ENCODE results near the gene CAPNS1.
"Not testable (repeated sequence)": the region's sequence is repeated elsewhere in the genome, so short reads cannot be mapped to it uniquely, and the experiment has no call there.

CAPNS1 gene

DNA sequence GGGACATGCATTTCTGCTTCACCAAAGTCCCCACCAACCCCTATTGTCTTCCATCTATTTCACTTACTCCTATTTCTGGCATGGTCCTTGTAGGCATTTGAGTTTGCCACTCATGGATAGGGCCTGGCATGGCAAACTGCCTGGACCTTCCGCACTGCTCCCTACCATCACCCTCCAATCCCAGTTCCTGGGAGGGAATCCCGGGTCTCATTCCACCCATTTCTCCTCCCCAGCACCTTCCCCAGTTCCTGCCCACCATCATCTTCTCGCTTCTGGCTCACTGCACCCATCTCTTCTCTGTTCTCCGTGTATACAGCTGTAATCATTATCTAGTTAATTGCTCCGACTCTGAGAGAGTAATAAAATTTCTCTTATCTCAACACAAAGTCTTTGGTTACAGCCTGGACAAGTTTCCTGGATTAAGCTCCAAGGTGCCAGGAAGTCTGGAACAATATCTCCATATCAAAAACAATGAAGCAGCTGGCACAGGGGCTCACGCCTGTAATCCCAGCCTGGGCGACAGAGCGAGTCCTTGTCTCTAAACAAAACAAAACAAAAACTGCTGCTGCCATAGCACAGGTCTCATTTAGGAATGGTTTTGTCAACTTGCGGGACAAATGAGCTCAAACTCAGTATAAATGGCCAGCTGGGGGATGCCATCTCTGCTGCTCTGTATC is 29.4 kb downstream of the CAPNS1 start:
- Histone ChIP-seq H2BK120ac (ENCODE audit: insufficient read depth, low read length, poor library complexity) (no peak overlapping the region), H3K23ac (ENCODE audit: low read length) (no peak overlapping the region), H3K36me3 (ENCODE audit: control insufficient read depth in 1 of 2, insufficient read depth in 2 of 2, low read length in 2 of 2) (no peaks in the 10 kb centered on the region), H3K27me3 (ENCODE audit: insufficient read depth, low read length) (no peaks in the 10 kb centered on the region), H2AFZ (ENCODE audit: insufficient read depth, low read length, poor library complexity) (no peak overlapping the region), H2BK12ac (ENCODE audit: low read length) (no peak overlapping the region), H3K4me1 (ENCODE audit: control insufficient read depth in 1 of 2, insufficient read depth in 2 of 2, low read length in 2 of 2) (no peaks in the 10 kb centered on the region), H4K91ac (ENCODE audit: low read depth, low read length) (no peak overlapping the region), H3K14ac (ENCODE audit: low read length) (no peak overlapping the region), H4K8ac (ENCODE audit: low read depth, low read length) (no peak overlapping the region), H3K79me1 (ENCODE audit: low read length) (no peaks in the 10 kb centered on the region), H3K4ac (ENCODE audit: low read depth, low read length) (no peak overlapping the region), H3K9me3 (ENCODE audit: insufficient read depth, low read depth, low read length) (no peaks in the 10 kb centered on the region), H3K27ac (ENCODE audit: low read depth, low read length) (no peak overlapping the region), H3K9ac (ENCODE audit: low read length) (no peak overlapping the region), H3K79me2 (ENCODE audit: control insufficient read depth, insufficient read depth, low read length, poor library complexity) (no peaks in the 10 kb centered on the region), H2BK5ac (ENCODE audit: low read depth, low read length, poor library complexity) (no peak overlapping the region), H3K4me2 (ENCODE audit: low read length) (no peak overlapping the region), H2AK5ac (ENCODE audit: low read length) (no peak overlapping the region), H3K18ac (ENCODE audit: low read length) (no peak overlapping the region), H3K4me3 (ENCODE audit: low read depth, low read length) (no peak overlapping the region), H4K12ac (ENCODE audit: low read depth, low read length) (no peak overlapping the region)
- no CpG with 5 or more reads among the region's 9 CpGs for WGBS (ENCODE audit: extremely low coverage, insufficient coverage, insufficient read length)
- DNase-seq, result no peak

DNA sequence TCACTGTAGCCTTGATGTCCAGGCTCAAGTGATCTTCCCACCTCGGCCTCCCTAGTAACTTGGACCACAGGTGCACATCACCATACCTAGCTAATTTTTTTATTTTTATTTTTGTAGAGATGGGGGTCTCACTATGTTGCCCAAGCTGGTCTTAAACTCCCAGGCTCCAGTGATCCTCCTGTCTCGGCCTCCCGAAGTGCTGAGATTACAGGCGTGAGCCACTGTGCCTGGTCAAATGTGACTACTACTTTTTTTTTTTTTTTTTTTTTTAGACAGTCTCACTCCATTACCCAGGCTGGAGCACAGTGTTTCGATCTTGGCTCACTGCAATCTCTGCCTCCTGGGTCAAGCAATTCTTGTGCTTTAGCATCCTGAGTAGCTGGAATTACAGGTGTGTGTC is 33.0 kb downstream of the CAPNS1 start:
- no peaks in the 10 kb centered on the region for H3K79me2 ChIP-seq (ENCODE audit: control insufficient read depth, insufficient read depth, low read length, poor library complexity)
- H2AK5ac ChIP-seq (ENCODE audit: low read length), result no peak overlapping the region
- H3K4me3 ChIP-seq (ENCODE audit: low read depth, low read length), result no peak overlapping the region
- H3K9ac ChIP-seq (ENCODE audit: low read length), result no peak overlapping the region
- no peak overlapping the region for H2AFZ ChIP-seq (ENCODE audit: insufficient read depth, low read length, poor library complexity)
- no peaks in the 10 kb centered on the region for H3K27me3 ChIP-seq (ENCODE audit: insufficient read depth, low read length)
- H4K12ac ChIP-seq (ENCODE audit: low read depth, low read length), result no peak overlapping the region
- no peaks in the 10 kb centered on the region for H3K79me1 ChIP-seq (ENCODE audit: low read length)
- no peak overlapping the region for H3K27ac ChIP-seq (ENCODE audit: low read depth, low read length)
- no peaks in the 10 kb centered on the region for H3K36me3 ChIP-seq (ENCODE audit: control insufficient read depth in 1 of 2, insufficient read depth in 2 of 2, low read length in 2 of 2)
- no peaks in the 10 kb centered on the region for H3K4me1 ChIP-seq (ENCODE audit: control insufficient read depth in 1 of 2, insufficient read depth in 2 of 2, low read length in 2 of 2)
- no peak overlapping the region for H2BK120ac ChIP-seq (ENCODE audit: insufficient read depth, low read length, poor library complexity)
- no peak overlapping the region for H2BK12ac ChIP-seq (ENCODE audit: low read length)
- no peak overlapping the region for H3K4me2 ChIP-seq (ENCODE audit: low read length)
- no peak overlapping the region for H2BK5ac ChIP-seq (ENCODE audit: low read depth, low read length, poor library complexity)
- no peaks in the 10 kb centered on the region for H3K9me3 ChIP-seq (ENCODE audit: insufficient read depth, low read depth, low read length)
- H4K8ac ChIP-seq (ENCODE audit: low read depth, low read length), result no peak overlapping the region
- H3K14ac ChIP-seq (ENCODE audit: low read length), result no peak overlapping the region
- WGBS (ENCODE audit: extremely low coverage, insufficient coverage, insufficient read length), result no CpG with 5 or more reads among the region's 5 CpGs
- DNase-seq, result no peak
- H3K4ac ChIP-seq (ENCODE audit: low read depth, low read length), result no peak overlapping the region
- no peak overlapping the region for H3K23ac ChIP-seq (ENCODE audit: low read length)
- no peak overlapping the region for H4K91ac ChIP-seq (ENCODE audit: low read depth, low read length)
- H3K18ac ChIP-seq (ENCODE audit: low read length), result no peak overlapping the region

DNA sequence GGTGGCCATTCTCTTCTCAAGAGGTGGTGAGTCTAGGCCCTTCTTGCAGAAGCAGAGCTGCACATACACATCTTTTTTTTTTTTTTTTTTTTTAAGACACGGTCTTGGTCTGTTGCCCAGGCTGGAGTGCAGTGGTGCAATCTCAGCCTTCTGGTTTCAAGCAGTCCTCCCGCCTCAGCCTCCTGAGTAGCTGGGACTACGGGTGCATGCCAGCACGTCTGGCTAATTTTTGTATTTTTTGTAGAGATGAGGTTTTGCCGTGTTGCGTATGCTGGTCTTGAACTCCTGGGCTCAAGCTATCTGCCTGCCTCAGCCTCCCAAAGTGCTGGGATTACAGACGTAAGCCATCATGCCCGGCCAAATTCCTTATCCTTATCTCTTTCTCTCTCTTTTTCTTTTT is 34.0 kb downstream of the CAPNS1 start:
- WGBS (ENCODE audit: extremely low coverage, insufficient coverage, insufficient read length), result no CpG with 5 or more reads among the region's 8 CpGs
- not testable (repeated sequence) for H3K27me3 ChIP-seq (ENCODE audit: insufficient read depth, low read length); H2BK120ac ChIP-seq (ENCODE audit: insufficient read depth, low read length, poor library complexity)

DNA sequence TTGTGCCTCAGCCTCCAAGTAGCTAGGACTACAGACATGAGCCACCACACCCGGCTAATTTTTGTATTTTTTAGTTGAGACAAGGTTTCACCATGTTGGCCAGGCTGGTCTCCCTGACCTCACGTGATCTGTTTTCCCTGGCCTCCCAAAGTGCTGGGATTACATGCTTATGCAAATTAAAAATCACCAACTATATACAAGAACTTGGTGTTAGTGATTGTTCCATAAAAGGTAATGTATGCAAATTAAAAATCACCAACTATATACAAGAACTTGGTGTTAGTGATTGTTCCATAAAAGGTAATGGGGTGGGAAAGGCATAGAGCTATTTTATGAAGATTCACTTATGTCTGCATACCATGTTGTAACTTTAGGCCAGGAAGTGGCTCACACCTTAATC is 39.2 kb downstream of the CAPNS1 start:
- H2BK12ac ChIP-seq (ENCODE audit: low read length); H3K23ac ChIP-seq (ENCODE audit: low read length); H3K4me3 ChIP-seq (ENCODE audit: low read depth, low read length); H4K91ac ChIP-seq (ENCODE audit: low read depth, low read length); H3K14ac ChIP-seq (ENCODE audit: low read length); H4K12ac ChIP-seq (ENCODE audit: low read depth, low read length); H3K27ac ChIP-seq (ENCODE audit: low read depth, low read length); H2BK5ac ChIP-seq (ENCODE audit: low read depth, low read length, poor library complexity); H2AFZ ChIP-seq (ENCODE audit: insufficient read depth, low read length, poor library complexity); H3K36me3 ChIP-seq (ENCODE audit: control insufficient read depth in 1 of 2, insufficient read depth in 2 of 2, low read length in 2 of 2); H3K79me1 ChIP-seq (ENCODE audit: low read length); H3K27me3 ChIP-seq (ENCODE audit: insufficient read depth, low read length); H4K8ac ChIP-seq (ENCODE audit: low read depth, low read length); H3K4me2 ChIP-seq (ENCODE audit: low read length); H3K9me3 ChIP-seq (ENCODE audit: insufficient read depth, low read depth, low read length); DNase-seq; H3K4ac ChIP-seq (ENCODE audit: low read depth, low read length); H3K18ac ChIP-seq (ENCODE audit: low read length); H3K9ac ChIP-seq (ENCODE audit: low read length); H2AK5ac ChIP-seq (ENCODE audit: low read length); H3K79me2 ChIP-seq (ENCODE audit: control insufficient read depth, insufficient read depth, low read length, poor library complexity); H2BK120ac ChIP-seq (ENCODE audit: insufficient read depth, low read length, poor library complexity): not testable (repeated sequence)
- no CpG with 5 or more reads among the region's 2 CpGs for WGBS (ENCODE audit: extremely low coverage, insufficient coverage, insufficient read length)
- peaks cover 4 to 11% of the 10 kb centered on the region in 2 experiments for H3K4me1 ChIP-seq (ENCODE audit: control insufficient read depth in 1 of 2, insufficient read depth in 2 of 2, low read length in 2 of 2)

More for the DNA sequence above, 34.0 kb downstream of the CAPNS1 start:
- H3K4me1 ChIP-seq (ENCODE audit: control insufficient read depth in 1 of 2, insufficient read depth in 2 of 2, low read length in 2 of 2); H3K9ac ChIP-seq (ENCODE audit: low read length); H3K36me3 ChIP-seq (ENCODE audit: control insufficient read depth in 1 of 2, insufficient read depth in 2 of 2, low read length in 2 of 2); H3K9me3 ChIP-seq (ENCODE audit: insufficient read depth, low read depth, low read length); H3K79me1 ChIP-seq (ENCODE audit: low read length); H3K4me2 ChIP-seq (ENCODE audit: low read length); H3K4me3 ChIP-seq (ENCODE audit: low read depth, low read length); H4K91ac ChIP-seq (ENCODE audit: low read depth, low read length); H3K27ac ChIP-seq (ENCODE audit: low read depth, low read length); H4K12ac ChIP-seq (ENCODE audit: low read depth, low read length); H3K4ac ChIP-seq (ENCODE audit: low read depth, low read length); H3K18ac ChIP-seq (ENCODE audit: low read length); H2BK12ac ChIP-seq (ENCODE audit: low read length); H3K14ac ChIP-seq (ENCODE audit: low read length); H2BK5ac ChIP-seq (ENCODE audit: low read depth, low read length, poor library complexity); H3K79me2 ChIP-seq (ENCODE audit: control insufficient read depth, insufficient read depth, low read length, poor library complexity); H2AFZ ChIP-seq (ENCODE audit: insufficient read depth, low read length, poor library complexity); H2AK5ac ChIP-seq (ENCODE audit: low read length); H4K8ac ChIP-seq (ENCODE audit: low read depth, low read length); H3K23ac ChIP-seq (ENCODE audit: low read length): not testable (repeated sequence)
- DNase-seq, result peak; percentile 50

All from trophoblast cell (in vitro differentiated cells and primary cell).